NCI-H1436 treated with DMSO at 0.1 percent for 48 hours (cell line): ENCODE results near the gene PTPRM.

Experiments
- DNase-seq: peaks from one replicate; lab custom pipeline; 2025; lab: John Stamatoyannopoulos, UW

The PTPRM gene

DNA sequence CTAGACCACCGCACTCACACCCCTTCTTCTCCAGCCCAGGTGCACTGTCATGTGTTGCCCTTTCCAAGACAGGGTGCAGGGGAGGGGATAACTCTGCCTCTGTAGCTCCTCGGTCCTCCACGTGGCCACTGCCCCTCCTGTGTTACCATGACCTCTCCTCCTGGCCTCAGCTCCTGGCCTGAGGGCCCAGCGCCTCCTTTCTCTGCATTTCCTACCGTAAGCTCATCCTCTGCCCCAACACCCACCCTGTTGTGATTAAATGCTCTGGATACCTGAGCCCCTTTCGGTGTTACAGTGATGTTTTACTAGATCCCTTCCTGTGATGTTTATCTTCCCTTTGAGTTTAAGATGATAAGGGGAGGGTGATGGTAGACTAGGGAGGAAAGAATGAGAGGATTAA is 242.3 kb downstream of the PTPRM start:
- DNase-seq, result no peak

DNA sequence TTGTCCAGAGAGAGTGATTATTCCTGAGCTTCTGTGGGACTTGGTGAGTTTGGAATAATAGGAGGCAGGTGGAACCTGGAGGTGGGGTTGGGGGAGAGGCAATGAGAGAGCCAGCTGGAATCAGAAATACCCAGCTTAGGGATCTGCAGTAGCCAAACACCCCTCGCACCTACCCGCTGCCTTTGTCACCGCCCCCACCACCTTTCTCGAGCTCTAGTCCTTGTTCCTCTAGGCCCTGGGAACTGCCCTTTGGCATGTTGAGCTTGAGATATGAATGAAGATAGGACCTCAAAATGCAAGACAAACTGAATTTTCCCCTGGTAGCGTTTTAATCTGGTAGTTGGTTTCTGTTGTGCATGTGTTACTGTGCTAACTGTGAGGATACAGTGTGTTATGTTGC is 242.9 kb downstream of the PTPRM start:
- DNase-seq, result no peak

DNA sequence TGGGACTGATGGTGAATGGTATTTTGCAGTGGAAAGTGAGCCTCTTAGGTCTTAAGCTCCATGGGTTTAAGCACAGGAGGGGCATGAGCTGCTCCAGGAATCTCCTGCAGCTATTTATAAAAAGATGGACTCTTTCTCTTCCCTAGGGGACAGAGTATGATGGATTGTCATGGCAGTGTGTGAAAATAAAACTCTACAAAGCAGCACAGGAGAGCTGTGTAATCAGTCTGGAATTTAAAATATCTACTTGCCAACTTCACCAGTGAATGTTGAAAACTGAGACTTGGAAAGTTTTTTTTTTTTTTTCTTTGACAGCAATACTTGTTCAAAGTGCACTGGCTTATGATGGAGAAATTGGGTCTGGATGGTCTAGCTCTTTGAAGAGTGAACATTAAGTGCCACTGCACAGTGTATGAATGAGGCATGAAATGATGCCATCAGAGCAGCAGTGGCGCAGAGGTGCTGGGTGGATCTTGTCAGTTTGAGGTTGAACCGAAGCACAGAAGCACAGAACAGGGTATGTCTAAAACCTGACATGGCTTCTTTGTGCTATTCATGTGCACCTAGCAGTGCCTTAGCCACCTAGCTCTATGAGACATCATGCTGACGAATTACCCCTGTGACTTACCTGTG is 245.4 kb downstream of the PTPRM start:
- no peak for DNase-seq

DNA sequence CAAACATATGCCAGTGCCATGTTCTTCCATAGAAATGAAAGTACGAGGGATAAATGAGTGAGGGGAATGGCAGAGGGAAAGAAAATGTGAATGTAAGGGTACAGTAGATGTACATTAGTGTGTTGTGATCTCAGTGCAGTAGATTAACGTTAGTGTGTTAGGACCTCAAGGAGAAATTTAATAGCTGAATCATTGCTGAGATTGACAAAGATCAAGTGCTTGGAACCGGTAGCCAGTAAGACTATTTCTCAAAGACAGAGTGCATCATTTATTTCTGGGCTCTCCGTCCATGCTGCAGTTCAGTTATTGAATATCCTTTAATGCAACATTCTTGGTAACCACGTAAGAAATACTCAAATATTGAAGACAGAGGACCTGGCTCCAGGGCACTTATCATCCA is 246.0 kb downstream of the PTPRM start:
- DNase-seq, result no peak

DNA sequence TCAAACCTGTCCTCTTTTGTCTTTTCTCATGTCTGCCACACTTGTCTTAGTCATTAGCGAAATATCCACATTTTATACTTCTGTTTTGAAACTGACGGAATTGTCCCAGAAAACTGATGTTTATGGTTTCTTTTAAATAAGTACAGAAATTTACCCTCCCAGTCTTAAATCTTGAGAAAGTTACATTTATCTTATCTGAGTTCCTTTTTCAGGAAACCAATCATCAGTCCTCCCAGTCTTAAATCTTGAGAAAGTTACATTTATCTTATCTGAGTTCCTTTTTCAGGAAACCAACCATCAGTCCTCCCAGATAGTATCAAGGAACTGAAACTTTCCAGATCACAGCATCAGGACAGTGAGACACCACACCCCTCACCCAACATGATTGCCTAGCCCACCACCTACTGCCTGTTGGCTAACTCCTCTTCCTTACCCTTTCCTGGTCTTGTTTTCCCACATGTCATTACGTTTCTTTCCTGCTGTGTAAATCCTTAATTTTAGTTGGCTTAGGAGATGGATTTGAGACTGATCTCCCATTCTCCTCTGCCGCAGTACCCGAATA is 247.7 kb downstream of the PTPRM start:
- no peak for DNase-seq

DNA sequence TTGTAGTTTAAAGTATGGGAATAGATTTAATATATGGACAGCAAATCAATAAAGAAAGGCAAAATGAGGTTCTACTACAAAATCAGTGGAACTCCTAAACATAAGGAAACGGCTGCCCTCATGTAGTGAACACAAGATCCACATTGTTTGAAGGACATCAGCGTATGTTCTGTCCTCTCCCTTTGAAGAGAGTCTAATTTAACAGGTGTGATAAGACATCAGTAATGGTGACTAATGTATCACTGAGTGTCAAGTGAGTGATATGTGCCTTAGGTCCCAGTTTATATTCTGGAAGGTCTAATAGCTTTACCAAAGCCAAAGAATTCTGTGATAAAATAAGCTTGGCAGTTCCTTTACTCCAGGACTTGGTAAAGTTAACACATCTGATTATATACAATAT is 248.7 kb downstream of the PTPRM start:
- DNase-seq, result no peak

DNA sequence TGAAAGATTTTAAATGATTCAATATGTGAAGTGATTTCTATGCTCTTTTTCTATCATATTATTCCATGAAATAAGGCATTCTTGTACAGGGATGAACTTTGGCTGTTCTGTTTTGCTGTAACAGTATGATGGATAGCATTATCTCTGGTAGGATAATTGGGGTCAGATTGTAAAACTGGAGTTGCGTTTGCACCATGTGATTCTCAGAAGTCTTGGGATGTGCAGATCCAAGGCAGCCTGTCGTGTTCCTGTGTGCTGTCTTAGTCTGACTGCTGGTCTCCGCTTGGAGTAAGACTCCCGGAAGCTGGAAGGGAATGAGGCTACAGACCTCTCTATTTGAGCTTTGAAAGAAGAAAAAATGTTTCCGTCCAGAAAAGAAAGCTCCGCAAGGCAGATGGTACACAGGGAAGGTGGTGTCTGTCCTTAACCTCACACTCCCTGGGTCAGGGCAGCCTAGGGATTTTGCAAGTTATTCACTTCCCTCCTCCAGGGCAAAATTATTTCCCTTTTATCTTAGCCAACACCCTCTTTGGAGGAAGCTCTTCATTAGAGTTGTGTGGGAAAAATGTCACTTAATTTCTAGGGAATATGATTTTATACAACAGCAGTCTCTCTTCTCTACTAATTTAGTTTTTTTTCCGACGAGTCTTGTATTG is 250.6 kb downstream of the PTPRM start:
- no peak for DNase-seq

DNA sequence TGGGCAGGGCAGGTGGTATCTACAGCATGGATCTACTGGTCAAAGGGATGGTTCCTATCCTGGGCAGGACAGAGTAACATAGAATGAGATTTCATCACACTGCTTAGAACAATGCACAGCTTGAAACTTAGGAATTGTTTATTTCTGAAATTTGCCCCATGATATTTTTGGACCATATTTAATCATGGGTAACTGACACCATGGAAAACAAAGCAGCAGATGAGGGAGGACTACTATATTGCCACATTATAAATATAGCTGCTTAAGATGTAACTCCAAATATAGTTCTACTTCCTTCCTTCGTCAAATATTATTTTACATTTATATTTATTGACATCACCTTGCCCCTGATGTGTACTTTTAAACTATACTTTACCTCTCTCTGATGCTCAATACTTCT is 254.7 kb downstream of the PTPRM start:
- no peak for DNase-seq

DNA sequence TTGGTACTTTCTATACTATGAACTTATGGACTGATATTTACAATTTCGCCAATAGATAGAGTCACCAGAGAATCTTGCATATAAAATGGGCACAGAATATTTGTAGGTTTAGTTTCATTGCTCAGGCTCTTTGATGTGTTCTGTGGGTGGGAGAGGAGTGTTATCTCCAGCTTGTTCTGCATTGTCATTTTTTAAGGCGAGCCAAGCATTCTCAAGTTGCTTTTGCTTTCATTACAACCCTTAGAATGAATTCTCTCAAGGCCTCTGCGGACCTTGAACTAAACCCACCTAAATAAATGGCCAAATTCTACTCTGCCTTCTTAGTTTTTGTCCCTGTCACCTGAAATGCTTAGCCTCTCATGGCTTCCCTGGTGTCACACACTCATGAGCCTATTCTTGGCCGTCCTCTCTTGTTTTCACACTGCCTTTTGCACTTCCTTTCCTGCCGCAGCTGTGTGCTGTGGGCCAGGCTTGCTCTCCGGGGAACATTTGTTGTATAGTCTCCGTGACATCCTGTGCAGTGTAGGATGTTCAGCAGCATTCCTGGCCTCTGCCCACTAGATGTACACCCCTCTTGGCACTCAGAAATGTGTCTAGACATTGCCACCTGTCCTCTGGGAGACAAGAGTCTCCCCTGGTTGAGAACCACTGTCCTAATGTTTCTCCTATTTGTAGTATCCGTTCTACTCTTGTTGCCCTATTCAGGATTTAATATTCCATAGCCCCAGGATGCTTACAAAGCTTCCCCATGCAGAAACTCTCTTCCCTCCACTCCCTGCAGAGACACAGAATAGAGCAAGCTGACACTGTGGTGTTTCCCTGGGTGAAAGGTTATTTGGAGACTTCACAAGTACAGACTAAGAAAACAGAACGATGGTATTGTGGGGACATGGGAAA is 255.6 kb downstream of the PTPRM start:
- DNase-seq, result no peak

DNA sequence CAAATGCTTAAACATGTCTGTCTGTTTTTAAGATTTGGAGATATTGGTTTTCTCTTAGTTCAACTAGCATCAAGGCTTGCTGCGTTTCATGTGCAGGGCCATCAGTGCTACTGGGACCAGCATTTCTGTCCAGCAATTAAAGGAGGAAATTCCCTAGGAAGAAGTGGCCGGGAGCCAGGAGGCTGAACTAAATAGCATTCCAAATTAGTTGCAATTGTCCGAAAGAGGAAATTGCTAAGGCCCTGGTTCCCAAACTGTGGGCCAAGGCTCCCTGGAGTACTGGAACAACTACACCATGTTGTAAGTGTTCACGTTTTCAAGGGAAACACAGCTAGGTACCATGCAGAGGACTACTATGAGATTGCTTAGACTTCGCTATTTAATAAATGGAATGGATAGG is 257.9 kb downstream of the PTPRM start:
- no peak for DNase-seq

DNA sequence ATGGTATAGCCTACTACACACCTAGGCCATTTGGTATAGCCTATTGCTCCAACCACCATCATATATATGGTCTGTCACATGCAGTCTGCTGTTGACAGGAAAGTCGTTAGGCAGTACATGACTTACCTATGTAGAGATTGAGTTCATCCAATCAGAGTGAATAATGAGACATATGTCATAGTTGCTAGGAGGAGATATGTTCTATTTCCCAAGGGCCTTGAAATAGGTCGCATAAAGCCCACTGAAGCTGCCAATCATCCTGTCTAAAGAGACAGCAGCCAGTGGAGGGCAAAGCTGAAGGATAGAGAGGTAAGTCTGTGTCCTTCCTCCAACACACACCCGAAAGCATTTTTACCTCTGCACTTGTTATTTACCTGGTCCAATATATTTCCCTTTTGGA is 263.4 kb downstream of the PTPRM start:
- peak; percentile 9 for DNase-seq

DNA sequence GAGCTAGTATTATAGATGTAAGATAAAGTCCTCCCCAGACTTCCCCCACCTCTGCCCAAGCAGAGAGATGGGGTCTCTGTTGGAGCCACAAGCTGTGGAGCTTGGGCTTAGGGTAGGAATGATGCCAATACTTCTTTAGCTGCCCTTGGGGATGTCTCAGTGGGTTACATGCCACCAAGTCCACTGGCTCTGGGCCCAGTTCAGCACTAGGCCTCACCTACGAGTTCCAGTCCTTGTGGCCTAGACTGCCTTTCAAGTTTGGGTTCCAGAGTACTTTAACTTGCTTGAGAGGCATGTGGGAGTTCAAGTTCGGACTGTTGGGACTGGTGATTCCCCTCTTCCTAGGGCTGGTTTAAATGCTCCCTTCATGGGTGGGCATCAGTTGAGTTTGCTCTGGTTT is 272.4 kb downstream of the PTPRM start:
- no peak for DNase-seq

DNA sequence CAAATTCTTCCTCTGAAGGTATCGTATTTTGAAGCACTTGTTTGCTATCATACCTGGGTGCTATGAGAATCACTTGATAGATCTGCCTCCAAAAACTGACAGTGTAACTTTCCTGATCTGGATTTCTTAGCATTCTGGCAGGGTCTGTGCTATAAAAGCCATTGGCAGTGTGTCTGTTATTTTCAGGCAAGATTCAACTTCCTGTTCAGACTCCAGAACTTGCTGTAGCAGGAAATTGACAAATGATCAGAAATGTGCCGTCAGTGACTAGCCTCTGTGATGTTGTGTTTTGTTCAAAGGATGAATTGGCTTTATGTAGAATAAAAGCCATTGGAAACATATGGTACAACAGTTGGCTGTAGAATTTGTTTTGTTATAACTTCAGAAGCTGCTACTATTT is 273.3 kb downstream of the PTPRM start:
- DNase-seq, result no peak

DNA sequence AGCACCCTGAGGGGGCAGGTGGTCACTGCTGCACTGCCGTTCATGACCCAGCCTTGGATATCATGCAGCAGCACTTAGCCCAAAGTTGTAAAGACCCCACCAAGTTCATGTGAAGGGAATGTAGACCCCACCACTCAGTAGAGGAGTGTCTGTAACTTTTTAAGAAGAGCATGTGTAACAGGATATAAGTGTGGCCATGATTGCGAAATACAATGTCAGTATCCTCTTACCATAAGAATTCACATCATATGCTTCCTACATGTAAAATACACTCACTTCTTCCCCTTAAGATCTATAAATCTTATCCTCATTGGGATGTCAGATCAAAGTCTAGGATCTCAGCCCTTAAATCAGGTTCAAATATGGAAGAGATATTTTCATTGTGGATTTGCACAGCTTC is 276.9 kb downstream of the PTPRM start:
- DNase-seq, result no peak

DNA sequence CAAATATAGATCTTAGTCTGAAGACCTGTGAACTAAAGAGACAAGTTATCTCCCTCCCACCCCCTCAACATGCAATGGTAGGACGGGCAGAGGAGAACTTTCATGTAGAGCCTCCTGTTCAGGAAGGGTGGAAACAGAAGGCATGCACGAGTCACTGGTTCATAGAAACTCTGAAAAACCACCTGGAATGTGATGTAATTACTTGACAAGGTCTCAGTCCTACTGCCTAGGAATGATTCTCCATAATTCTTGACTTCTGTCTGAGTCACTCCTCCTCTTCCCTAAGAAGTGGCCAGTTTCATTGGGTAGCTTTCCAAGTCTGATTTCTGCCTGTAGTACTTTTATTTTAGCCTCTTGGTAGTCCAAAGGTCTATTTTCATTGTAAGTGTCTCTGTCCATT is 277.3 kb downstream of the PTPRM start:
- DNase-seq, result no peak

DNA sequence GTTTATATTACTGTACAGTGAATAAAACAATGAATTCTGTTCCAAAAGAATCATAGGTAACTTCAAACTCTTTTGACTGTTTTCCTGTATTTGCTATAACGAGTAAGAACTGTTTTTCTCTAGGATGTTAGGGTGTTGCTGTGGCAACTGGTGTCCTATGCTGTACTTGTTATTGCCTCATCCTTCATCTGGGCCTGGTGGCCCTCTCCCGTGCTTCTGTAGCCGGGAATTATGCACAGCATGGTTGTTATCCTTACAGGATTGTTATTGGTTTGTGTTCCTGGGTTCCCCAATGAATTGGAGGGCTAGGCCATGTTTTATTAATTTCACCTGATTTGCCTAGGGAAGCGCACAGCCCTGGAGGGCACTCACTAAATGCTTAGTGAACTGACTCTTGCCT is 279.2 kb downstream of the PTPRM start:
- no peak for DNase-seq

DNA sequence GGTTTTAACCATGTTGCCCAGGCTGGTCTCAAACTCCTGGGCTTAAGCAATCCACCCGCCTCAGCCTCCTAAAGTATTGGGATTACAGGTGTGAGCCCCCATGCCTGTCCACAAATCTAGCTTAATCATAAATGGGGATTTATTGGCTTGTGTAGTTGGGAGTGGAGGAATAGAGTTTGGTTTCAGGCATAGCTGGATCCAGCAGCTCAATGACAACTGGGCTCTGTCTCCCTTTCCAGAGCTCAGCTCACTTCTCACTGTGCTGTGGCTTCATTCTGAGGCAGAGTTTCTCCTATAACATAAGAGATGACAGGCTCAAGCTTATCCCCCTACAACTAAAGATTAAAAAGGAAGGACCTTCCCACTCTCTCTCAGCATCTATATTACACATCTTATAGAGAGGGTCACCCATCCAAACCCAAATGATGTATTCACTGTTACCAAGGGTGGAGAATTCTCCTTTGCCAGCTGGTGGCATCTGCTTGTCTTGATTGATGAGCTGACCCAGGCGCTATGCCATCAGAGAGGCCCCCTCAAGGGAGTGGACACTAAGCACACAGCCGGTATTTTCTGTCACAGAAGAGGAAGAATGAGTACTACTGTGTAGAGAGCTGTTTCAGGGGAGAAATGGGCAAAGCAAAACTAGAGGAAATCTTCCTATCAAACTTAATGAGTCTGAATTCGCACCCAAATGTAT is 280.4 kb downstream of the PTPRM start:
- no peak for DNase-seq

DNA sequence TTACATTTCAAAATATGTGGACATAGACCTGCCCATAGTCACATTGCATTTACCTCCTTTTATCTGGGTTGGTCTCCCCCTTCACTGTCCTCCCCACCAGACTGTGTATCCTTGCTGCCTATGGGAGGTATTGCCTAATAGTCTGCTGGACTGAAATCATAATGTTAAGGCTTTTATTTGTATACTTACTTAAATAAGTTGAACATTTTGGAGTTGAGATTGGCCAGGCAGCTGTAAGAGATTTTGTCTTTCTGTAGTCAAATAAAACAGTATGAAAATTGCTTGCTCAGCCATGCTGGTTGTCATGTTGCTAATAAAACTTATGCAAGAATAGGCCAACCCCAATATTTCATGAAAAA is 280.9 kb downstream of the PTPRM start:
- DNase-seq, result no peak

DNA sequence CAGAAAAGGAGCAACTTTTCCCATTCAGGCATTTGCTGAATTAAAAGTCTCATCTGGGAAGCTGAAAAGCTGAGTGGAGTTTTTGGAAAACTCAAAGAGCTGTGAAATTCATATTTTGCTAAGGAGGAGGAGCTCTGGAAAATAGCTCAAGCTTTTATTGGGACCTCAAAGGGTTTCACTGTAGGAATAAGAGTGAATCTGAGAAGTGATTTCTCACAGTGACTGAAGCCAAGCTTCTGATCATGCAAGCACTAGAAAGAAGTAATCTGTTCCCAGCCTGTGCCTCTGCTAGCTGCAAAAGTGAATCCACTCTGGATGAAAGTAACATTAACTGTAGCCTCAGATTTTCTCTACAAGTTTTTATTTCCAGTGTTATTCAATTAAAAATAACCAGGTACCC is 283.3 kb downstream of the PTPRM start:
- no peak for DNase-seq

DNA sequence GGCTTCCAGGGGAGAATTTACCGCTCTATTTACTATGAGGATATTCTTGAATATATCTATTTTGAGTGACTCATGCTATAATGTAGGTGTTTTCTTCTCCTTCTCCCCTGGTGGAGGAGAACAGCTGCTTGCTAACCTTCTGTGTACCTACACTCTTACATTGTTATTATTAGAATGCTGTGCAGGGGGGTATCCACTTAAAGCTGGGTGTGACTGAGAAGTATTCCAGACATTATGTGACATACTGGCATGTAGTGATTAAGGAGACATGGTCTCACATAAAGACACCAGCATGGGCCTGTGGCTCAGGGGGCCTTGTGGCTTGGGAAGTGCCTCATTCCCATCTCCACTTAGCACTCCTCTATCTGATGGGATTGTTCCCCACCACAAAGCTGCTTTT is 287.9 kb downstream of the PTPRM start:
- no peak for DNase-seq

DNA sequence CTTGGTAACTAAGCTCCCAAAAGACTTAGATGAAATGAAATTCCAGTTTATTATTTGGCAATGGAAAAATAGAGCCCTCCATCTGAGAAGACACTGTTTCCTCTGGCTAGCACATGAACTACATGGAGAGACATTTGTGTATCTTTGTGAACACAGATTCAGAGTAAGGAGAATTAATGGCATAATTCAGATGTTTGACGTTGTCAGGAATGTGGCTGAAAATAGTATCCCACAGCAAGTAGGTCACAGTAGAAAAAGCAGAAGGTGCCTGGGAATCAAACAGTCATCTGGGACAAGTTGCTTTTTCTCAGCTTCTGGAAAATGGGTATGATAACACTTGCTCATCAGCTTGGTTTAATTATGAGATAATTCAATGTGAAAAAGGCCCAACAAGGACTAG is 288.6 kb downstream of the PTPRM start:
- DNase-seq, result no peak

DNA sequence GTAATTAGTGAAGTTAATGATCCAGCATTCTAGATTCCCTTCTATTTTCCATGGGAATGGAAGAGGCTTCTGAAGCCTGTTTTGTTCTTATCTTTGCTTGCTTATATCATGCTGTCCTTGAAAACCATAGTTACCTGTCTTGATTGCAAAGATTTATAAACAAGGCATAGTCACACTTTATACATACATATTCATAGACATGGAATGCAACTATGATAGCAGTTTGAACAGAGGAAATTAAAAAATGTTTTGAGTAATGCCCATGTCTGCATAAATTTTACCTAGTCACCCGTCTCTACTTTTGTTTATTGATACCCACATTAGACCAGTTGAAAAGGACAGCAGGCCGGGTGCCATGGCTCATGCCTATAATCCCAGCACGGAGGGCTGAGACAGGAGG is 289.0 kb downstream of the PTPRM start:
- DNase-seq, result no peak
